H1 (cell line): ENCODE measurements around the gene POGLUT2. TPM values are rescaled to one million over a fixed set of nuclear protein-coding genes. Genes with fewer than 3 reads are reported as not detected.

Experiments used
- CTCF ChIA-PET: fragments of 300-600 bp; sonication (Branson Sonifier 250); formaldehyde crosslinking; loops from one replicate; lab custom pipeline; 2021; ENCODE audit not compliant: partially characterized antibody; lab: Charles Lee
- POLR2A ChIA-PET: fragments of 300-600 bp; sonication (Branson Sonifier 250); formaldehyde crosslinking; loops from one replicate; lab custom pipeline; 2021; ENCODE audit warnings: inconsistent platforms; ENCODE audit not compliant: partially characterized antibody; lab: Charles Lee
- DNase-seq, 2 experiments: peaks; one replicate each; pipeline versions ENCODE4 v3.0.0 to v3.0.0-alpha.2; 2010 to 2022; ENCODE audit warnings: low spot score in 2 of 2, low read depth in 1 of 2, mixed read lengths in 1 of 2
- FAIRE-seq: peaks from 2 replicates; lab custom pipeline; 2011; peaks lifted over from hg19 to GRCh38; lab: Jason Lieb, UNC
- H2AFZ ChIP-seq: 2 replicates; pipeline ENCODE4 v1.8.1; 2012; ENCODE audit warnings: low read length, inconsistent platforms
- H2AK5ac ChIP-seq: 2 replicates; pipeline ENCODE4 v1.6.1; 2013; ENCODE audit warnings: low read depth, low read length
- H2BK120ac ChIP-seq: replicated peaks from 2 replicates; pipeline ENCODE3; 2013; ENCODE audit warnings: low read depth, low read length, inconsistent platforms
- H2BK12ac ChIP-seq: 2 replicates; pipeline ENCODE4 v1.6.1; 2013; ENCODE audit warnings: low read depth, low read length
- H2BK15ac ChIP-seq: 2 replicates; pipeline ENCODE4 v1.6.1; 2013; ENCODE audit warnings: low read length
- H2BK20ac ChIP-seq: 2 replicates; pipeline ENCODE4 v1.6.1; 2013; ENCODE audit warnings: low read length
- H2BK5ac ChIP-seq: 2 replicates; pipeline ENCODE4 v1.6.1; 2013; ENCODE audit warnings: low read depth, low read length
- H3K14ac ChIP-seq: 2 replicates; pipeline ENCODE4 v1.6.1; 2013; ENCODE audit warnings: inconsistent platforms; ENCODE audit not compliant: insufficient read length
- H3K18ac ChIP-seq: 2 replicates; pipeline ENCODE4 v1.6.1; 2013; ENCODE audit warnings: low read length; ENCODE audit errors: extremely low read depth
- H3K23ac ChIP-seq: 2 replicates; pipeline ENCODE4 v1.6.1; 2013; ENCODE audit warnings: inconsistent platforms; ENCODE audit not compliant: insufficient read length
- H3K23me2 ChIP-seq: 2 replicates; pipeline ENCODE4 v1.6.1; 2013; ENCODE audit warnings: low read depth, low read length
- H3K27ac ChIP-seq: 2 replicates; pipeline ENCODE4 v1.6.1; 2011; ENCODE audit warnings: low read depth, low read length, inconsistent platforms
- H3K27me3 ChIP-seq, 4 experiments: replicated peaks in 1 of 4; 1 replicate in 1 of 4; 2 replicates in 3 of 4; pipeline versions ENCODE4 v1.6.1 to v1.8.1; 2011 to 2013; ENCODE audit warnings: low read length in 3 of 4, mild to moderate bottlenecking in 3 of 4, inconsistent platforms in 2 of 4, mixed read lengths in 2 of 4, moderate library complexity in 1 of 4; ENCODE audit not compliant: control insufficient read depth in 3 of 4, insufficient read depth in 3 of 4; ENCODE audit errors: extremely low read depth in 1 of 4
- H3K36me3 ChIP-seq, 4 experiments: 2 replicates each; pipeline versions ENCODE4 v1.6.1 to v1.8.1; 2011 to 2013; ENCODE audit warnings: mild to moderate bottlenecking in 4 of 4, low read length in 3 of 4, moderate library complexity in 2 of 4, control low read depth in 1 of 4, inconsistent platforms in 1 of 4; ENCODE audit not compliant: insufficient read depth in 4 of 4, control insufficient read depth in 2 of 4
- H3K4ac ChIP-seq: replicated peaks from 2 replicates; pipeline ENCODE3; 2013; ENCODE audit warnings: low read length, low read depth, mixed read lengths, inconsistent platforms; ENCODE audit not compliant: insufficient read length
- H3K4me1 ChIP-seq, 4 experiments: replicated peaks in 1 of 4; 1 replicate in 1 of 4; 2 replicates in 3 of 4; pipeline versions ENCODE4 v1.6.1 to v1.8.1; 2011 to 2013; ENCODE audit warnings: low read length in 3 of 4, inconsistent platforms in 2 of 4, mixed read lengths in 1 of 4; ENCODE audit not compliant: insufficient read depth in 4 of 4, control insufficient read depth in 3 of 4
- H3K4me2 ChIP-seq, 2 experiments: 2 replicates each; pipeline versions ENCODE4 v1.6.1 to v1.8.1; 2011 to 2013; ENCODE audit warnings: low read depth in 2 of 2, low read length in 2 of 2, control low read depth in 1 of 2, inconsistent platforms in 1 of 2, mild to moderate bottlenecking in 1 of 2; ENCODE audit not compliant: insufficient read depth in 1 of 2
- H3K4me3 ChIP-seq, 4 experiments: fragments of 200-600, 300-600 bp in 1 of 4; sonication (generic), shearing (Covaris generic), sonication (Bioruptor Twin) in 1 of 4; 2 replicates each; pipeline versions ENCODE4 v1.5.1 to v1.8.1; 2011 to 2016; ENCODE audit warnings: low read length in 4 of 4, low read depth in 3 of 4, control low read depth in 2 of 4, inconsistent platforms in 2 of 4, mild to moderate bottlenecking in 2 of 4, mixed read lengths in 1 of 4, moderate library complexity in 1 of 4; ENCODE audit not compliant: insufficient read depth in 2 of 4; ENCODE audit errors: extremely low read depth in 1 of 4
- H3K56ac ChIP-seq: replicated peaks from 2 replicates; pipeline ENCODE3; 2013; ENCODE audit warnings: low read depth, mild to moderate bottlenecking, mixed read lengths, low read length, inconsistent platforms; ENCODE audit not compliant: insufficient read length
- H3K79me1 ChIP-seq: 2 replicates; pipeline ENCODE4 v1.6.1; 2013; ENCODE audit warnings: low read depth, low read length, control low read depth
- H3K79me2 ChIP-seq, 2 experiments: 2 replicates each; pipeline versions ENCODE4 v1.6.1 to v1.8.1; 2012 to 2013; ENCODE audit warnings: low read length in 2 of 2, mild to moderate bottlenecking in 2 of 2, inconsistent platforms in 1 of 2; ENCODE audit not compliant: insufficient read depth in 2 of 2, control insufficient read depth in 1 of 2
- H3K9ac ChIP-seq, 4 experiments: replicated peaks in 1 of 4; 1 replicate in 1 of 4; 2 replicates in 3 of 4; pipeline versions ENCODE4 v1.6.1 to v1.8.1; 2011 to 2013; ENCODE audit warnings: low read depth in 3 of 4, low read length in 3 of 4, control low read depth in 2 of 4, mild to moderate bottlenecking in 2 of 4, moderate library complexity in 2 of 4, inconsistent platforms in 1 of 4; ENCODE audit errors: extremely low read depth in 1 of 4
- H3K9me3 ChIP-seq, 2 experiments: 2 replicates each; pipeline versions ENCODE4 v1.6.1 to v1.8.1; 2012 to 2013; ENCODE audit warnings: mild to moderate bottlenecking in 2 of 2, moderate library complexity in 2 of 2, control low read depth in 1 of 2, inconsistent platforms in 1 of 2, low read depth in 1 of 2, low read length in 1 of 2, mixed read lengths in 1 of 2; ENCODE audit not compliant: insufficient read depth in 2 of 2
- H4K20me1 ChIP-seq, 2 experiments: replicated peaks in 1 of 2; 2 replicates each; pipeline versions ENCODE3 to v1.8.1; 2011 to 2013; ENCODE audit warnings: inconsistent platforms in 2 of 2, low read length in 2 of 2, mild to moderate bottlenecking in 1 of 2; ENCODE audit not compliant: insufficient read depth in 2 of 2, control insufficient read depth in 1 of 2
- H4K5ac ChIP-seq: 2 replicates; pipeline ENCODE4 v1.6.1; 2013; ENCODE audit warnings: low read length, low read depth, mixed read lengths, inconsistent platforms; ENCODE audit not compliant: insufficient read length
- H4K8ac ChIP-seq: 2 replicates; pipeline ENCODE4 v1.8.0; 2013; ENCODE audit warnings: mild to moderate bottlenecking, moderate library complexity, low read length, inconsistent platforms; ENCODE audit not compliant: insufficient read depth; ENCODE audit errors: extremely low read depth
- H4K91ac ChIP-seq: replicated peaks from 2 replicates; pipeline ENCODE3; 2013; ENCODE audit warnings: low read length, mixed read lengths, inconsistent platforms; ENCODE audit not compliant: insufficient read length
- BCL11A ChIP-seq, 2 experiments: IDR thresholded peaks; one replicate each; pipeline ENCODE4 v1.6.1; 2011; ENCODE audit warnings: low read depth in 2 of 2, low read length in 2 of 2, mild to moderate bottlenecking in 2 of 2
- CBX8 ChIP-seq: fragments of 300-800, 300-1000 bp; sonication (generic); IDR thresholded peaks from 2 replicates; pipeline ENCODE4 v1.7.1; 2016; ENCODE audit warnings: low read depth, low read length, borderline replicate concordance
- GABPA ChIP-seq: IDR thresholded peaks from 2 replicates; pipeline ENCODE4 v1.6.1; 2011; ENCODE audit warnings: mild to moderate bottlenecking, low read length, moderate library complexity, borderline replicate concordance; ENCODE audit not compliant: insufficient read depth
- HDAC6 ChIP-seq: IDR thresholded peaks from one replicate; pipeline ENCODE4 v1.7.1; 2012; ENCODE audit warnings: low read depth, mild to moderate bottlenecking, inconsistent platforms, low read length, moderate library complexity
- RXRA ChIP-seq: IDR thresholded peaks from 2 replicates; pipeline ENCODE4 v1.6.1; 2011; ENCODE audit warnings: low read depth, mild to moderate bottlenecking, low read length, moderate library complexity; ENCODE audit not compliant: insufficient read depth
- SP2 ChIP-seq: IDR thresholded peaks from 2 replicates; pipeline ENCODE4 v1.6.1; 2012; ENCODE audit warnings: mild to moderate bottlenecking, low read length, inconsistent platforms
- WGBS, 2 experiments: shearing (Covaris generic) in 1 of 2; methylation state at CpG; one replicate each; pipeline versions ENCODE4 v1.1.6 to v1.1.7; 2013 to 2015; ENCODE audit warnings: low lambda C conversion rate in 2 of 2, mixed read lengths in 2 of 2, inconsistent platforms in 1 of 2, low coverage in 1 of 2, missing lambda C conversion rate in 1 of 2; ENCODE audit not compliant: insufficient replicate concordance in 2 of 2, insufficient coverage in 1 of 2, insufficient read length in 1 of 2; ENCODE audit errors: extremely low coverage in 1 of 2, missing lambda C conversion rate in 1 of 2; 5-methylcytosine and 5-hydroxymethylcytosine counted together
- polyA plus RNA-seq, 7 experiments: library from polyadenylated mRNA; depleted of rRNA in 3 of 7; stranded (reverse) in 5 of 7; unstranded in 2 of 7; fragments of >200 nt in 5 of 7; fragments of 200-250 nt in 2 of 7; gene quantifications; 1 replicate in 5 of 7; 2 replicates in 1 of 7; 4 replicates in 1 of 7; pipeline versions ENCODE4 v1.2.1 to v1.2.3, GENCODE V29; 2011 to 2013; ENCODE audit warnings: missing spikeins in 2 of 7, mixed read lengths in 2 of 7
- total RNA-seq: library from RNA; stranded (reverse); fragmentation: NEBNext Ultra II Directional; extraction: Animal tissue kit (Norgen Biotek cat#: 25700); gene quantifications from 2 replicates; pipeline ENCODE4 v1.2.1, GENCODE V29; 2021
- TF ChIP-seq, protein P1 (sequence below): IDR thresholded peaks from 2 replicates; pipeline ENCODE4 v1.6.1; 2012; ENCODE audit warnings: inconsistent platforms

POGLUT2 gene
- total and polyA plus RNA-seq, 2 of the 8 experiments (the other 6 are each of a cell fraction or from before 2014, with no cell fraction given): 9.9 to 22.3 TPM

DNA sequence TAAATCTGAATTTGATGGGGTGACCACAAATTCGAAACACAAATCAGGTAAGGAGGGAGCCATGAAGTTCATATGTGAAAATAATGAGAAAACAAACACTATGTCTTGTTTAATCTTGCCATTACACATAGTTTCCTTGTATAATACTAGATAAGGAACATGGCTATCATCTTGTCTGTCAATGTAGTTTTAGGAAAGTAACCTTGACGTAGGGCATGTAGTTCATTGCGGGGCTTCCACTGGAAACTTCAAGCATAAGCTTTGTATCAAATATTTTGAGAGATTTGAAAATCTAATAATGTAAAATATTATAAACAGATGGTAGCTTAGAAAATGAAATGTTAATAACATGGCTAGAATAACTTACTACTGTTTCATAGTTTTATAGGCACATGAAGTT, 8.9 kb upstream of the POGLUT2 start:
- Histone ChIP-seq H2BK20ac (no peak overlapping the region), H2AK5ac (no peak overlapping the region), H2BK120ac (no peak overlapping the region), H3K14ac (no peak overlapping the region), H2AFZ (no peak overlapping the region), H4K20me1 (no peaks in the 10 kb centered on the region), H3K56ac (no peak overlapping the region), H4K5ac (no peak overlapping the region), H3K23ac (no peak overlapping the region), H3K4ac (no peak overlapping the region), H3K4me1 (no peaks in the 10 kb centered on the region), H3K27ac (no peak overlapping the region), H2BK5ac (no peak overlapping the region), H3K79me1 (no peaks in the 10 kb centered on the region), H2BK12ac (no peak overlapping the region), H4K91ac (no peak overlapping the region), H3K27me3 (no peaks in the 10 kb centered on the region), H3K18ac (no peak overlapping the region), H3K4me3 (no peak overlapping the region), H3K9me3 (no peaks in the 10 kb centered on the region), H3K23me2 (no peaks in the 10 kb centered on the region), H3K9ac (no peak overlapping the region), H3K36me3 (no peaks in the 10 kb centered on the region), H2BK15ac (no peak overlapping the region), H3K79me2 (no peaks in the 10 kb centered on the region), H4K8ac (no peak overlapping the region), H3K4me2 (no peak overlapping the region)
- ChIA-PET POLR2A (no interaction called here), CTCF (no interaction called here)
- DNase-seq (no peak), FAIRE-seq (no peak)
- WGBS, 2 experiments: 87% methylated on average over 3 of the region's 3 CpGs; no CpG with 5 or more reads in 1 of the 2 experiments
- no peak for TF ChIP-seq GABPA
- TF ChIP-seq BCL11A (IDR thresholded peaks at IDR 0.05; ENCODE audit: low read depth in 2 of 2, low read length in 2 of 2): no peak
- TF ChIP-seq CBX8: no peak
- TF ChIP-seq HDAC6: no peak
- TF ChIP-seq RXRA: no peak
- TF ChIP-seq, protein P1, sequence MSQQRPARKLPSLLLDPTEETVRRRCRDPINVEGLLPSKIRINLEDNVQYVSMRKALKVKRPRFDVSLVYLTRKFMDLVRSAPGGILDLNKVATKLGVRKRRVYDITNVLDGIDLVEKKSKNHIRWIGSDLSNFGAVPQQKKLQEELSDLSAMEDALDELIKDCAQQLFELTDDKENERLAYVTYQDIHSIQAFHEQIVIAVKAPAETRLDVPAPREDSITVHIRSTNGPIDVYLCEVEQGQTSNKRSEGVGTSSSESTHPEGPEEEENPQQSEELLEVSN: no peak
- TF ChIP-seq SP2: no peak
